ENCODE data around the gene TRAF3.

TRAF3 gene

GRCh38 chr14:102739190-102739469, 38.1 kb upstream of the TRAF3 start:
- DNase-seq = no peak
- Mint-ChIP-seq H3K36me3 (peaks cover 20 to 48% of the 10 kb centered on the region in 2 donors), H3K27ac (peak overlapping the region; percentile 20), H3K27me3 (no peaks in the 10 kb centered on the region), H3K9me3 (peaks cover 0 to 3% of the 10 kb centered on the region in 2 donors), H3K4me3 (no peak overlapping the region), H3K4me1 (peaks cover 0 to 3% of the 10 kb centered on the region in 2 donors)
- ATAC-seq (replicated peaks) = no peak

DNA sequence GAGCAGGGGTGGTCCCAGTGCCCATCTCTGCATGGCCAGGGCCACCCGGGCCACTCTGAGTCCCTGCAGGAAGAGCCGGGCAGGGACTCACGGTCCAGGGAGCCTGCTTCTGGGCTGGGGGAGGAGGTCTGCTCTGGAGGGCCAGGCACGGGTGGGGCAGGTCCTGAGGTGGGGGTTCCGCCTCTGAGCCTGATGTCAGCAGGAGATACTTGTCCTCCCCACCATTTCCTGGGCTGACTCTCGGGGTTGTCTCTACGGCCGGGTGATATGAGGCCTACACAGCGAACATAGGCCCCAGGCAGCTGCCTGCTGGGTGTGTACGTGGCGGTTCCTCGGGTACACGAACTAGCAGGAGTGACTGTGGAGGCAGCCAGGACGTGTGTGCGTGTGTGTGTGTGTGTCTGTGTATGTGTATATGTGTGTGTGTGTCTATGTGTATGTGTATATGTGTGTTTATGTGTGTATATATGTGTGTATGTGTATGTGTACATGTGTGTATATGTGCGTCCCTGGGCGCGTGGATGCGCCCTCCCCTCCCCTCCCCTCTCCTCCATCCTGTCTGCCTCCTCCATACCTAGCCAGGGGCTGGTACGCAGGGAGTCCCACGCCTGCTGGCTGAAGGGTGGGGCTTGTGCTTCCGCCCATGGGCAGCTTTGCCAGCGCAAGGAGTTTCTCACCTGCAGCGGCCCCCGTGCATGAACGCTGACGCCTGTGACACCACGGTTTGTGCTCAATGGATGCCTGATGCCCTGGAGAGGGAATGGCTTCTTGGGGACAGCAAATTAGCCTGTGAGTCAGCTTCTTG, 30.4 kb upstream of the TRAF3 start:
- ATAC-seq (replicated peaks) (no peak), DNase-seq (no peak)
- H3K4me3 Mint-ChIP-seq = no peak overlapping the region
- H3K27ac Mint-ChIP-seq = no peak overlapping the region
- H3K9me3 Mint-ChIP-seq = peaks cover 0 to 3% of the 10 kb centered on the region in 2 donors
- H3K4me1 Mint-ChIP-seq = no peaks in the 10 kb centered on the region
- no peaks in the 10 kb centered on the region for H3K27me3 Mint-ChIP-seq
- H3K36me3 Mint-ChIP-seq = peaks cover 23 to 36% of the 10 kb centered on the region in 2 donors

DNA sequence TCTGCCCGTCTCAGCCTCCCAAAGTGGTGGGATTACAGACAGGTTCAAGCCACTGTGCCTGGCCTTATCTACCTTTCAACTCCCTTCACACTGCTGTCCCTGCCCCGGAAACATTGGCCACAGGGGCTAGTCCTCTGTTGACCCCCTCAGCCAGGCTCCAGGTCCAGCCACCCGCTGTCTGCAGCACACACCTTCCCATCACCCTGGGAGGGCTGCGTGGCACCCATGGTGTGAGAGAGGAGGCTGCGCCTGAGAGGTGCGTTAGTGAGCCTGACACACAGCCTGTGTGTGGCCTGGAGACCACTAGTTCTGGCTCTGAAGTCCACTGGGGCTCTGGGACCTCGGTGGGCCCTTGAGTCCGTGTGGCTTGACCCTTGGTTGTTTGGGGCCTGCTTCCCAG, 28.4 kb upstream of the TRAF3 start:
- ATAC-seq (replicated peaks) = no peak
- peaks cover 20 to 32% of the 10 kb centered on the region in 2 donors for H3K36me3 Mint-ChIP-seq
- H3K4me1 Mint-ChIP-seq = peaks cover 11 to 16% of the 10 kb centered on the region in 2 donors
- H3K27me3 Mint-ChIP-seq = no peaks in the 10 kb centered on the region
- no peak overlapping the region for H3K4me3 Mint-ChIP-seq
- DNase-seq = no peak
- no peaks in the 10 kb centered on the region for H3K9me3 Mint-ChIP-seq
- H3K27ac Mint-ChIP-seq = no peak overlapping the region

GRCh38 chr14:102749393-102750305, 27.6 kb upstream of the TRAF3 start:
- Mint-ChIP-seq H3K4me3 (no peak overlapping the region), H3K27ac (no peak overlapping the region), H3K9me3 (no peaks in the 10 kb centered on the region), H3K36me3 (peaks cover 20 to 32% of the 10 kb centered on the region in 2 donors), H3K27me3 (no peaks in the 10 kb centered on the region), H3K4me1 (peaks cover 18 to 24% of the 10 kb centered on the region in 2 donors)
- DNase-seq = no peak
- ATAC-seq (replicated peaks) = no peak

DNA sequence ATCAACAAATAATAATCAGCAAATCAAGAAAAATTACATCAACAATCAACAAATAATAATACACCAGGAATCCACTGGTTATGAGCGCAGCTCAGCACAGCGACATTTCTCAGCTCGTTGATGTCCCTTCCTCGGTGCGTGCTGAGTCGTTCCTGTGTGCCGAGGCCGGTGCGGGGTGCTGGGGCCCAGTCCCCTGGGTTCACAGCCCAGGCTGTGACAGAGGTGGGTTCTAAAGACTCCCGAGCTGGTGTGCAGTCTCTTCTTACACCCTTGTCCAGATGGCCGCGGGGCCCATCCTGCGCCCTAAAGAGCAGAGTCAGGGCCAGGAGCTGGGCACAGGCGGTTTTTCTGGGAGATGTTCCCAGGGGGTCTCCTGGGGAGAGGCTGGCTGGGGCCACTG, 26.9 kb upstream of the TRAF3 start:
- DNase-seq = no peak
- Mint-ChIP-seq H3K27ac (no peak overlapping the region), H3K9me3 (no peaks in the 10 kb centered on the region), H3K4me1 (peaks cover 23 to 31% of the 10 kb centered on the region in 2 donors), H3K36me3 (peaks cover 20 to 32% of the 10 kb centered on the region in 2 donors), H3K4me3 (no peak overlapping the region), H3K27me3 (no peaks in the 10 kb centered on the region)
- ATAC-seq (replicated peaks) = no peak

DNA sequence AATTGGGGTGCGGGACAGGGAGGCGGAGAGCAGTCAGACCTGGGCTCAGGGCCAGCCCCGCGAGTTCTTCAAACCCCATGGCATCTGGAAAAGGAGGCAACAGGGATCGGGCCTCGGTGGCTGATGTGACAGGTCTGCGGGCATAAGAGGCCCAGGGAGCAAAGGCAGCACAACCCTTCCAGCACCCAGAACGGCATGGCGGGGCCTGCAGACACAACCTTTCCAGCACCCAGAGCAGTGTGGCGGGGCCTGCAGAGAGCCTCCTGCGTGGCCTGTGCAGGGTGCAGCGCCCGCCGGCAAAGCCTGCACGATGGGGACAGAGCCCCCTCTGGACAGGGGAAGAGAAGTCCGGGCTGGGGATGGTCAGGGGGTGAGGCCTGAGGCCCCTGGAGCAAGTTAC, 26.2 kb upstream of the TRAF3 start:
- H3K36me3 Mint-ChIP-seq = peaks cover 20 to 31% of the 10 kb centered on the region in 2 donors
- H3K27ac Mint-ChIP-seq = peak overlapping the region; percentile 75
- H3K4me1 Mint-ChIP-seq = peaks cover 28 to 38% of the 10 kb centered on the region in 2 donors
- H3K4me3 Mint-ChIP-seq = no peak overlapping the region
- DNase-seq (no peak), ATAC-seq (replicated peaks) (no peak)
- H3K27me3 Mint-ChIP-seq = no peaks in the 10 kb centered on the region
- no peaks in the 10 kb centered on the region for H3K9me3 Mint-ChIP-seq

- ATAC-seq (replicated peaks) (no peak), DNase-seq (no peak)
- H3K9me3 Mint-ChIP-seq = peaks cover 0 to 2% of the 10 kb centered on the region in 2 donors
- peaks cover 16 to 28% of the 10 kb centered on the region in 2 donors for H3K36me3 Mint-ChIP-seq
- no peaks in the 10 kb centered on the region for H3K27me3 Mint-ChIP-seq
- H3K27ac Mint-ChIP-seq = peak overlapping the region; percentile 37
- no peak overlapping the region for H3K4me3 Mint-ChIP-seq
- H3K4me1 Mint-ChIP-seq = peaks cover 32 to 50% of the 10 kb centered on the region in 2 donors
Measured at GRCh38 chr14:102752239-102752847, 24.9 kb upstream of the TRAF3 start.

- Mint-ChIP-seq H3K27ac (peak overlapping the region; percentile 96), H3K4me1 (peaks cover 50 to 71% of the 10 kb centered on the region in 2 donors), H3K4me3 (peak overlapping the region; percentile 66 to 73), H3K9me3 (peaks cover 0 to 4% of the 10 kb centered on the region in 2 donors), H3K36me3 (peaks cover 8 to 24% of the 10 kb centered on the region in 2 donors), H3K27me3 (no peaks in the 10 kb centered on the region)
- ATAC-seq (replicated peaks) (peak; percentile 91 to 92), DNase-seq (peak; percentile 63)
Measured at GRCh38 chr14:102754370-102755262, 22.6 kb upstream of the TRAF3 start.

- Mint-ChIP-seq H3K4me3 (peak overlapping the region in 1 of 2 donors; percentile 29), H3K27ac (peak overlapping the region; percentile 79), H3K9me3 (peaks cover 0 to 4% of the 10 kb centered on the region in 2 donors), H3K4me1 (peaks cover 56 to 72% of the 10 kb centered on the region in 2 donors), H3K27me3 (no peaks in the 10 kb centered on the region), H3K36me3 (peaks cover 4 to 17% of the 10 kb centered on the region in 2 donors)
- no peak for DNase-seq
- ATAC-seq (replicated peaks) = no peak
Measured at GRCh38 chr14:102757646-102758045, 19.6 kb upstream of the TRAF3 start.

- H3K4me3 Mint-ChIP-seq = no peak overlapping the region
- H3K27ac Mint-ChIP-seq = no peak overlapping the region
Measured at GRCh38 chr14:102758087-102758486, 19.2 kb upstream of the TRAF3 start.

GRCh38 chr14:102759456-102760187, 17.6 kb upstream of the TRAF3 start:
- Mint-ChIP-seq H3K4me1 (peaks cover 46 to 67% of the 10 kb centered on the region in 2 donors), H3K36me3 (peaks cover 1 to 10% of the 10 kb centered on the region in 2 donors), H3K27ac (no peak overlapping the region), H3K4me3 (no peak overlapping the region), H3K27me3 (no peaks in the 10 kb centered on the region), H3K9me3 (peaks cover 0 to 4% of the 10 kb centered on the region in 2 donors)
- DNase-seq = no peak
- no peak for ATAC-seq (replicated peaks)

More at GRCh38 chr14:102758087-102758486, 19.2 kb upstream of the TRAF3 start:
- ATAC-seq (replicated peaks) (no peak), DNase-seq (no peak)
- H3K9me3 Mint-ChIP-seq = peaks cover 0 to 4% of the 10 kb centered on the region in 2 donors
- peaks cover 4 to 13% of the 10 kb centered on the region in 2 donors for H3K36me3 Mint-ChIP-seq
- H3K27me3 Mint-ChIP-seq = no peaks in the 10 kb centered on the region
- H3K4me1 Mint-ChIP-seq = peaks cover 51 to 68% of the 10 kb centered on the region in 2 donors

DNA sequence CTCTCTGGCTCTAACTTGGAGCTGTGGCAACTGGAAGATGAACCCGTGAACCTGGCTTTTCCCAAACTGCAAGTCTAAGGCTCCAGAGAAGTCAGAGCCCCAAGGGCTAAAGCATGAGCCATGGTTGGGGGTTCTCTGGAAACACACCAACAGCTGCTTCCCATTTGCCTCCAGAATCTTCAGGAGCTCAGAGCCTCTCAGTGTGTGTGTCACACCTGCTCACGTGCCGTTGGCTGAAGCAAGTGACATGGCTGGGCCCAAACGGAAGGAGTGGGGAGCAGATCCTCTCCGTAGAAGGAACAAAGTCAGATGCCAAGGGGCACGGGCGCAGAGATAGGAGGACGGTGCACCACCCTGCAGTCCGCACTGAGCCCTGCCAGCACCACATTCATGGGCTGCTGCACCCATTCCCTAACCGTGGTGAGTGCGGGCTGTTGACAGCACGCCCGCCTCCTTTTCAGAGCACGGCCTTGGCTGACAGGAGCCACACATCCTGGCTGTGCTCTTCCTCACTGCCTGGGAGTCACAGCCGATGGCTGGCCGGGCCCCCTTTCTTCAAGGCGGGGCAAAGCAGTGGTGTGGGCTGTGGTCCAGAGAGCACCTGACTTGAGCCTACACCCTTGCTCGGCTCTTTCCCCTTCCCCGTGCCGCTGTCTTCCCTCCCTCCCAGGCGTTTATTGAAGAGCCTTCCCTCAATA, 16.6 kb upstream of the TRAF3 start:
- DNase-seq (no peak), ATAC-seq (replicated peaks) (no peak)
- no peak overlapping the region for H3K4me3 Mint-ChIP-seq
- peaks cover 44 to 67% of the 10 kb centered on the region in 2 donors for H3K4me1 Mint-ChIP-seq
- H3K27ac Mint-ChIP-seq = peak overlapping the region; percentile 69
- peaks cover 0 to 4% of the 10 kb centered on the region in 2 donors for H3K9me3 Mint-ChIP-seq
- H3K27me3 Mint-ChIP-seq = no peaks in the 10 kb centered on the region
- peaks cover 1 to 11% of the 10 kb centered on the region in 2 donors for H3K36me3 Mint-ChIP-seq
